GM19452 (cell line): ENCODE measurements around the gene TAB2.
"Not testable (repeated sequence)": the region's sequence is repeated elsewhere in the genome, so short reads cannot be mapped to it uniquely, and the experiment has no call there.

Experiments
- ATAC-seq: cut with Tn5 transposase; IDR thresholded peaks from one replicate; pipeline ENCODE4 v1.9.1; 2021; ENCODE audit not compliant: unreplicated experiment

Gene TAB2

GRCh38 chr6:149440735-149441671, 123.5 kb downstream of the TAB2 start:
- no peak for ATAC-seq

GRCh38 chr6:149441740-149442139, 124.2 kb downstream of the TAB2 start:
- no peak for ATAC-seq

- ATAC-seq: no peak
These were observed 126.1 kb downstream of the TAB2 start for GRCh38 chr6:149443411-149444181.

GRCh38 chr6:149444360-149445094, 127.0 kb downstream of the TAB2 start:
- ATAC-seq: not testable (repeated sequence)

- no peak for ATAC-seq
These were observed 127.6 kb downstream of the TAB2 start for GRCh38 chr6:149445095-149445466.

GRCh38 chr6:149445573-149445972, 128.1 kb downstream of the TAB2 start:
- no peak for ATAC-seq

GRCh38 chr6:149446791-149447376, 129.4 kb downstream of the TAB2 start:
- ATAC-seq: no peak

- ATAC-seq: no peak
These were observed 131.4 kb downstream of the TAB2 start for GRCh38 chr6:149448821-149449453.

GRCh38 chr6:149449831-149450678, 132.5 kb downstream of the TAB2 start:
- ATAC-seq: no peak

GRCh38 chr6:149450679-149451375, 133.3 kb downstream of the TAB2 start:
- ATAC-seq: no peak

- no peak for ATAC-seq
These were observed 134.0 kb downstream of the TAB2 start for GRCh38 chr6:149451376-149452036.

- ATAC-seq: no peak
These were observed 134.8 kb downstream of the TAB2 start for GRCh38 chr6:149452037-149452939.

- ATAC-seq: no peak
These were observed 136.3 kb downstream of the TAB2 start for GRCh38 chr6:149453597-149454345.

- no peak for ATAC-seq
These were observed 136.9 kb downstream of the TAB2 start for GRCh38 chr6:149454346-149454848.

GRCh38 chr6:149455031-149455732, 137.7 kb downstream of the TAB2 start:
- no peak for ATAC-seq
